ENCODE measurements around the gene TOMM40L.
A peak's percentile ranks its signal among the peaks of the same experiment; 100 is the strongest.

Gene TOMM40L

DNA sequence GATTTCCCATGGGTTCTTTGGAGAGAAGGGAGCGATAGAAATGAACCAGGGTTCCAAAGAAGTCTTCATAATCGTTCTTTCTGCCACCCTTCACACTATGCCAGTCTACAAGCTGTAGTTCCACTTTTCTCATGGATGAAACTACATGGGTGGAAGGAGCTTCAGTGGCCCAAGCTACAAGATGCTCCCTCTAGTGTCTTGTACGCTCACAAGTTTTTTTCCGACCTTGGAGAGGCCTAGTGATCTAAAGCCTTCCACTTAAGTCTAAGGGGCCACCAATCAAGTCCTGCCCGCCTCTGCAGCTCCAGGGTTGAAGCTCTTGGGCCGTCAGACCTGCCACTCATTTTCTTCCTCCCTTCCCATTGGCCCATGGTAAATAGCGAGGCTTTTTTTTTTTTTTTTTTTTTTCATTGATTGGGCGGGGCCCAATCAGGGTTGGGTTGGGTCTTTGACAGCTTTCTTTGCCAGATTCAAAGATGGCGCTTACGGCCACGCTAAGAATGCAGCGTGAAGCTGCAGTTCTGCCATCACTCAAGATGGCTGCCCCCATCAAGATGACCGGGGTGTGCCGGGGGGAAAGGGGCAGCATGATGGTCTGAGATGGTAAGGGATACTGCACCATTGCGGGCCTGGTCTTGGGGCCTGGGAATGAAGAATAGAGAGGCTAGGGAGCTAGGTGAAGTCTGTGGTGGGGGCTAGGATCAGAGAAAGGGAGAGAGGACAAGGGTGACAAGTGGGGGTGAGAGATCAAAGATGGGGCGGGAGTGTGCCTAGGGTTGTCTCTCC is at the start of gene TOMM40L:
Gene TOMM40L (plus strand): TSS at position 527 of the 786 bp plus-strand sequence. CDS start 430 bp downstream, outside the sequence.
- peak; percentile 67 to 86 (median 76) for DNase-seq (ENCODE audit: low read depth in 3 of 3)

DNA sequence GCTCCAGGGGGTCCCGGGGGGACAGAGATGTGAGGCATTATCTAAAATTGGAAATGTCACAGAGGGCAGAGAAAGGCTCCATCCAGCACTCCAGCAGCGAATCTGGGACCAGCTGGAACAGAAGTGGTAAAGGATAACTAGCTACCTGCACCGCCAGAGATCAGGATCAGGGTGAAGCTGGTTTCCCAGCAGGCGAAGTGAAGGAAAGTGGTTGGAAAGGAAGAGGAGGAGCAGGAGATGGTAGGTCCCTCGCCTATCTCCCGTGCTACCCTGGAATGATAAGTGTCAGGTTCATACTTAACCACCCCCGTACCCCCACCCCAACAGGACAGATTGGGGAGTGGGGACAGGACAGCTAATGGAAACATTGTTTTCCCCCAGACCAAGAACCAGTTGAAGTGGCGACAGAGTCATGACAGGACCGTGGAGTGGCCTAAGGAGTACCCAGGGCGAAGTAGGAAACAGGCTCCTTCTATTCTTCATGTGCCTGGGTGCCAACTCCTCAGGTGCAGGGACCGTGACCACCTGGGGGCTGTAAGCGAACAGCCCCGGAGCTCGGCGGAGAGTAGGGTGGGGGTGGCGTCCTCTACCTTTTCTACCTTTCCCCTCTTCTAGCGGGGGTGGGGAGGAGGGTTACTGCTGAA is 49.3 kb upstream of the TOMM40L start:
- DNase-seq (ENCODE audit: low read depth in 3 of 3), result no peak

DNA sequence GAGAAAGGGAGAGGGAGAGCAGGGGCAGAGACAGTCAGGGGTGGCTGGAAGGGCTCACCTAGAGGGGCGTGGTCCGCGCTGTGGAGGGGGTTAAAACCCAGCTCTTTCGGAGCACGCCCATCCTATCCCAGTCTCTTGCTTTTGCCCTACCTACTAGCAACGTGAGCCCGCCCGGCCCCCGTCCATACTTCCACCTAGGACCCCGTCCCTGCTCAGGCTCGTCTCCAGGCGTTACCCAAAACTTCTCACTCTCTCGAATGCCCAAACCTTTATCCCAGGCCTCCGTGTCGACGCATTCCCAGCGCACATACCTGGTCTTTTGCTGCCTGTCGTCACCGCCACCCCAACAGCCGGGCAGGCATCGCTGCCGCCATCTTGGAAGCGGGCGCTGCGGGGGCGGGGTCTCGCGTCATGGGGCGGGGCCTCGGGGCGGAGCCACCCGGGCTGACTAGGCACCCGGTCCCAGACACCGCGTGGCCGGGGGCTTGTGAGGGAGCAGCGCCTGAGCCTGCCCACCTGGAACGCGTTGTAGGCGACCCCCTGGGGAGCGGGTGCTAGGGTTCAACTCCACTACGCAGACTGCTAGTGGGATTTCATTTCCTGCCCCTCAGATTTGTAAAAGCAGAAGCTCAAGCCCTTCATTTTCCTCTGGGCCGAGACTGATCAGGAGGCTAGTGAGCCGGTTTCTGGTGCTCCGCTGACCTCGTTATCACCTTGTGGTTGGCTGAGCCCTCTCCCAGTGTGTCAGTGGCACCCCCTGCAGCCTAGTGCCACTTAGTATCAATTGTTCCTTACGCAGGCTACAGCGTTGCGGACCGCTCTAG is 48.5 kb upstream of the TOMM40L start, which contains the start of gene B4GALT3:
Gene B4GALT3 (minus strand): TSS at position 396 of the 824 bp plus-strand sequence. CDS start 1,447 bp downstream, outside the sequence.
- peak; percentile 92 to 99 (median 94) for DNase-seq (ENCODE audit: low read depth in 3 of 3)

DNA sequence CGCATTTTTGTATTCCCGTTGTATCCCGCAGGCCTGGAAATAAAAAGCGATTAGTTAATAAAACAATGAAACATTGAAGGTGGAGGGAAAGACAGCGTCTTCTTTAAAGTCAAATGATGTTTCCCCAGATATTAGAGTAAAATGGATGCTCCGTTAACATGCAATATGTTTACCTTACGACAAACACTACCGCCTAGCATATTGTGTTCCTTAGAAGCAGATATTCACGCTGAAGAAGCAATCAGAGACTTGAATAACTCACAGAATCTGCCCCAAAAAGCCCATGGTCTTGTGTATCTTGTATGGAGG is 48.0 kb upstream of the TOMM40L start:
- no peak for DNase-seq (ENCODE audit: low read depth in 3 of 3)

DNA sequence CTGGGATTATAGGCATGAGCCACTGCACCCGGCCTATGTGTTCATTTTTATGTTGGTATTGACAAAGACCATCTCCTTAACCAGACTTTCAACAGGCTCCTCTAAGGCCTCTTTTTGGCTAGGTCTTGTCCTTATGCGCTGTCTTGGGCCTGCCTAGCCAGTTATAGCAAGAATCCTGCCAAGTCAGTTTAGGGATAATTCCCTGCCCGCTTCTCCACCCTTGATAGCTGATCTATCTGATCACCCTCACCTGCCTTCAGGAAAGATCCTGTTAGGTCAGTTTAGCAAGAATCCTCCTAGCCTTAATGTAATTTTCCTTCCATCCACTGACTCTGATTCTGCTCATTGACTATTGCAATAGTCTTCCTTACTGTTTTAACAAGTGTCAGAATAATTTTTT is 46.2 kb upstream of the TOMM40L start:
- no peak for DNase-seq (ENCODE audit: low read depth in 3 of 3)

DNA sequence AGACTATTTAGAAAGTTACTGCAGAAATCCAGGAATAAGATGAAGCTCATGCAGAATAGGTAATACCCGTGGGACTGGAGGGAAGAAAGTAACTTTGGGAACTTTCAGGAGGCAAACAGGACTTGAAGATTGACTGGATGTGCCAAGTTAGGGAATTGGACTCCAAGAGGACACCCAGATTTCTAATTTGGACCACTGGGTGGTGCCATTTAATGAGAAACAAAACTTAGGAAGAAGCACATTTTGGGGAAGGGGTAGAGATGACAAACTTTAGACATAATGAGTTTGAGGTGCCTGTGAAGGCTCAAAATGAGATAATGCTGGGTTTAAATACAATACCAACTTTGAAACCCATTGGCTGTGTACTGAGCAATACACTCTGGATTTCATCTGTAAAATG is 45.2 kb upstream of the TOMM40L start:
- no peak for DNase-seq (ENCODE audit: low read depth in 3 of 3)

DNA sequence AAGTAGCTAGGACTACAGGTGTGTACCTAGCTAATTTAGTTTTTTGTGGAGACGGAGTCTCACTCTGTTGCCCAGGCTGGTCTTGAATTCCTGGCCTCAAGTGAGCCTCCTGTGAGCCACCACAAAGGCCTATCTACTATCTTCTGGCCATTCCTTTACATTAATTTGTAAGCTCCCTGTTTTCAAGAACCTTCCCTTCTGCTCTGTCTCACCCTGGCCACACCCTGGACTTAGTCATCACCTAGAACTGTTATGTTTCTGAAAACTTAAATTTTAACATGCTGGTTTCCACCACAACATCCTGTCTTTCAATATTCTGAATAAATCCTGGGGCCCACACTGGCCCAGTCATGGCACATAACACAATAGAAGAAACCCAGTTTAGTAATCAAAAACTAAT is 43.6 kb upstream of the TOMM40L start:
- DNase-seq (ENCODE audit: low read depth in 3 of 3), result peak in 2 of 3 experiments; percentile 18 to 42

DNA sequence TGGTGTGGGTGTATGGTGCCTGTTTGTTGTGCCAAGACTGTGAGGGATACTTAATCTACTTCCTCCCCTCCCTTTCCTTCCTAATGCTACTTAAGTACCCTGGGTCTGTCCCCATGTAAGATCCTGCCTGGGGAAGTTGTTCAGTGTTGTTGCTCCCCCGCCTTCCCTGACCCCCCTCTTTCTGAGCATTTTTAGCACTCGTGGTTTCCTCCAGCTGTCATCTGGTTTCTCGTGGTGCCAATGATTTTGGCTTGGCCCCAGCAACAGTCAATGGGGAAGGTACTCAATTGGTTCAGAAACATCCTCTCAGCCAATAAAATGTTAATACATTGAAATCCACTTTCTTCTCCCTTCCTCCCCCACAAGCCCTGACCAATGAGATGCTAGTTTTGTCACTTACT is 40.6 kb upstream of the TOMM40L start:
- peak in 1 of 3 experiments; percentile 62 for DNase-seq (ENCODE audit: low read depth in 3 of 3)

DNA sequence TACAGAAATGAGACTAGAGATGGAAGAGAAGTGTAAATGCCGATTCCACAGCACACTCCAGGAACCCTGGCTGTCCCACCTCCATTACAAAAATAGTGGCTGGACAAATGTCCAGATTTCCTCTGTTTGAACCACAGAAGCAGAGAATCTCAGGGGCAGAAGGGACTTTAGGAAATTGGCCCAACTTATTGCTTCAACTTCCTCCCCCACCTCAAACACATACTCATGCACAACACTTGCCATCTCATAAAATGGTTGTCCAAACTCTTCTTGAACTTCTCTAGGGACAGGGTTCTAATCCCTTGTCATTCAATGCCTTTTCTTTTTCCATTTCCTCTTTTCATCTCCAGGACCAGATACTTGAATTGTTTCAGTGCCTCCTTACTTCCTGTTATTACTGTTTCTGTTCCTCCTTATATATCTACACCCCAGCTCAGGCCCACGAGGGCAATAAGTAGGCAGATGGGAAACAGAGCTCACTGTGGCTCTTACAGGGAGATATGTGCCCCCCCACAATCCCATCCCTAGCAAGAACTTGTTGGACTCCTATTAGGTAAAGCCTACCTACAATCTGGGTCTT is 40.0 kb upstream of the TOMM40L start:
- no peak for DNase-seq (ENCODE audit: low read depth in 3 of 3)

DNA sequence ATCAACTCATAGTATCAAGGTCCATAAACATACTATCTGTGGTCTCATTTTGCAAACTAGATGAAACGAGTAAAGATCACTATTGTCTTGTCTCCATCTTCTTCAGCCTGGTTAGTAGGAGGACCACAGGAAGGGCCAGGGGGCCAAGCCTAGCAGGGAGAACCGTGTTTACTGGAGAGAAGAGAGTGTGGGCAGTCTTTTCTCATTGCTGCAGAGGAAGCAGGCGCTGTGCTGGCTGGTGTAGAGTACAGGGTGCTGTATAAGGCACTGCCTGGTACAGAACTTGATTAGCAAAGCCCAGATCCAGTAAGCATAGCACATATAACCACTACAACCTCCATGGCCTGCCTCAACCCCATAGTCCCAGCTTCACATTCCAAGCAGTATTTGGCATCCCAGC is 38.5 kb upstream of the TOMM40L start:
- DNase-seq (ENCODE audit: low read depth in 3 of 3), result no peak

DNA sequence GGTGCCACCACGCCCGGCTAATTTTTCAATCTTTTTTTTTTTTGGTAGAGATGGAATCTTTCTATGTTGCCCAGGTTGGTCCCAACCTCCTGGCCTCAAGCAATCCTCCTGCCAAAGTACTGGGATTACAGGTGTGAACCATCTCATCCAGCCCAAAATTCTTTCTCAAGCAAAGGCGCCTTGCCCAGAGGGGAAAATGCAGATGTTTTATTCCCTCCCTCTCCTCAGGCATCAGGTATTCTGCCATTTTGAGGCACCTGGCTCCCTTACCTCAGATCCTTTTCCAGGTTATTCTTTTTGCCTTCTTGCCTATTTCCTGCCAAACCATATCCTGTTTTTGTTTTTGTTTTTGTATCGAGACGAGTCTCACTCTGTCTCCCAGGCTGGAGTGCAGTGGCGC is 37.5 kb upstream of the TOMM40L start:
- no peak for DNase-seq (ENCODE audit: low read depth in 3 of 3)

DNA sequence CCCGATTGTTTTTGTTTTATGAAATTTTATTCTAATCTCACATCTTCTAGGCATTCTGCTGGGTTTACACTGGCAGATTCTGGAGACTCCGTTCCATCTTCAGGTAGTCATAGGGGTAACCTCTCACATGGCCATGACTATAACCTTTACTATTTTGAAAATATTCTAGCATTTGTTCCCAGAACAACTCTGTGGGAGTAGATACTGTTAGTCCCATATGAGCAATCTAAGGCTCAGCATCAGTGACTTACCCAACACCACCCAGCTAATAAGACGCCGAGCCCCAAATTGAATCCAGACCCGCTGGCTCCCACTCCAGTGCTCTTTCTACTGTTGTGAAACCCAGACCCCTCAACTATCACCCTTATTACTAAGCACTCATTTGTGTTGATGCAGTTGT is 36.8 kb upstream of the TOMM40L start:
- DNase-seq (ENCODE audit: low read depth in 3 of 3), result no peak

DNA sequence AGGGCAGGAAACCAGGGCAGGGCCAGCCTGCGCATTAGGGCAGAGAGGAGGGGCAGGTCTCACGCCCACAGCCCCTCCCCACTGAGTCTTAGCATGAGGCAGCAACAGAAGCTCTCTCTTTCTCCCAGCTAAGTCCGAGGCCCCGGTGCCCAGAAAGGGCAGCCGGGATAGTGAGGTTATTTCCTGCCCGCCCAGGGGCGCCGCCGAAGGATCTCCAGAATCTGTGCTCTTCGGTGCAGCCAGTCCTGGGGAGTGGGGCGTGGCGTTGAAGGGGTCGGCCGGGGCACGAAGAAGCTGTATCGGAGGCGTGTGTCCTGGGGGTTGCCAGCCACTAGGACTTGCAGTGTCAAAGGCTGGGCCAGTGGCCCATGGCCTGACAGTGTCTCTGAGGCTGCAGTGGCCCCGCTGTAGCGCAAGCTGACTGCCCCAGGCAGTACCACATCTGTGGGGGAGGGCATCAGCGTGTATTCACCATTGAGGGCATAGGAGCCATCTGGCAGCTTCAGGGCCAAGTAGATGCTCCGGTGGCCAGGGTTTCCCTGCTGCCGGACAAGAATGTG is 34.8 kb upstream of the TOMM40L start:
- no peak for DNase-seq (ENCODE audit: low read depth in 3 of 3)

DNA sequence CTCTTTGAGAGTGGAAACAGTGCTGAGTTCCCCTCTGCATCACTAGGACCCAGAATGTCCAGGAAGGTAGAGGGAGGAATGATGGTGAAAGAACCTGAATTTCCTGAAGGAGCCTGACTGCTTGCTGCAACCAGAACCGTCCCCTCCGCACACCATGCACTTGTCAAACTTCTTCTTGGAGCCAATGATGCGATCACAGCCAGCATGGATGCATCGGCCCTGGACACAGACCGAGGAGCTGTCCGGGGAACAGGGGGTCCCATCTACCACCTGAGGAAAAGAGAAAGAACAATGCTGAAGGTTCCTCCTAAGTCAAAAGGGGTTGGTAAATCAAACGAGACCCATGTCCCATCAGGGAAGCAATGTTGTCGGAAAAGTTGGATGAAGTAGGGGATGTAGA is 33.9 kb upstream of the TOMM40L start:
- DNase-seq (ENCODE audit: low read depth in 3 of 3), result no peak

DNA sequence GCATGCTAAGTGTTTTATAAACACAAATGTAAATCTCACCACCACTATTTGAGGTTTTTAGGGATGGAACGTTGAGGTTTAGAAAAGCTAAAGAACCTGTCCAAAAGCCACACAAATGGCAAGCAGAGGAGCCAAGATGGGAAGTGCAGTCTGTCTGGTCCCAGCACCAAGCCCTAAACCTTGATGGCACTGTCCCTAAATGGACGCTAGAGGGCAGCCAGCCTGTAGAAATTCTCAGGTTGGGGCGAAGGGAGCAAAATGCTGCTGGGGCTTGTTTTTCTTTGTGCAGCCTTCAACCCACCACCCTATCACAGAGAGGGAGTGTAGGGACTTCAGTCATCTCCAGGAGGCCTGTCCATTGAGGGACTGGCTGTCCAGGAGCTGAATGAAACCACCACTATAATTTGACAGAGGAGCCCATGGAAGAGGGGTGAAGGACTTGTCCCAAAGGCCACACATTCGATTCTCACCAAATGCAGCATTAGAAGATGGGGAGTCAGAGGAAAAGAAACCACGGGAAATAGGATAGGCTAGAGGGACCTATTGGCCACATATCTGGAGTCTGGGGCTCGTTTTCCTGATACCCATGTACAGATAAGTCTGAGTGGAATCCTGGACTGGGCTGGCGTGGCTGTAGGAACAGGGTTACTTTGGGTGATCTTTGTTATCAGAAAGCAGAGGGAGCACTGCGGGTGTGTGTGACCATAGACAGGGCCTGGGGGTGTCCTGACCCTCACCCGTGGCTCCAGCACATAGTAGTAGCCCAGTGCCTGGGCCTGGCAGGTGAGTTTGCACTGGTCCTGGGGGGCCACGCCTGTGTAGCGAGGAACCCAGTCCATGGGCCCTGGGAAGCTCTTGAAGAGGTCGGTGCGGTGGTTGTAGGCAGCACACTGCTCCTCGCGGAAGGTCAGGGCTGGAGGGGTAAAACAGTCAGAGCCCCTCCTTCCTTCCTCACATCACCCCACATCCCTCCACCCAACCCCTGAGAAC is 33.1 kb upstream of the TOMM40L start:
- peak; percentile 28 to 51 (median 39) for DNase-seq (ENCODE audit: low read depth in 3 of 3)

DNA sequence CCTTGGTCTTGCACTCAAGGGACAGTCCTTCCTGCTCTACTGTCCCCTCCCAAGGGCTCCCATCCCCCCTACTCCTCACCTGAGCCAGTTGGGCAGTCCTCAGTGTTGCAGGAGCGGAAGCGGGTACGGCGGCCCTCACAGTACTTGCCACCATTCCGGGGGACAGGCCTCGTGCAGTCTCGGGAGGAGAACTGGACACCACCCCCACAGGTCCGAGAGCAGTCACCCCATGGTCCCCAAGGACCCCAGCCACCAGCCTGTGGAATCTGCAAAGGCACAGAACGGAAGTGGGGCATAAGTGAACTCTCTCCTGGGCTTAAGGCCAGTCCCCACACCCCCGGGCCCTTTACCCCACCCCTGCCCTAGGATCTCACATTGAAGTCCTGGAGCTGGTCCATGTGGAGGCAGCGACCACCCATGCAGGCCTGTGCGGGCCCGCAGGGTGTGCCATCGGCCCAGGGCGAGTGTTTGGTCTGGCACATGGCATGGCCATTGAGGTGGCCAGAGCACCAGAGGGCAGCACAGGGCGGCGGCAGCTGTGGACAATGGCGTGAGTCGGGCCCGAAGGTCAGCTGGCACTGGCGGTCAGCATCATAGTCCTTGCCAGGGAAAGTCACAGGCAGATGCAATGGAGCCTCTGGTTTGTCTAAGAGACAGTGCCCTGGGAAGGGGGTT is 32.2 kb upstream of the TOMM40L start:
- no peak for DNase-seq (ENCODE audit: low read depth in 3 of 3)

DNA sequence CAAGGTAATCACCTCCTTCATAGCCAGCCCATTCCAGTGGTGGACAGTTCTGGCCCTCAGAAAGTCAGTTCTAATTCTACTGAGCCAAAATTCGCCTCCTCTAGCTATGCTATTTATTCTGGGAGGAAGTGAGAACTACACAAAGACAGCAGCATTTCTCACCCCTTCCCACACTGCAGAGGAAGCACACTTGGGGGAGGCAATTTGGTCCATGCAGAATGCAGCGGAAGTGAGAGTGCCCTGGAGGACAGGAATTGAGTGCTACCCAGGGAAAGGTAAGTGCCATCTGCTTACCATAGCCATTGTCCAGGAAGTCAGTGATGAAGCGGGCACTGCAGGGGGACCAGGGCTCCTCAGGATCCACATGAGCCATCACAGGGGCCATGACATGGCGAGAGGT is 30.7 kb upstream of the TOMM40L start:
- DNase-seq (ENCODE audit: low read depth in 3 of 3), result no peak

DNA sequence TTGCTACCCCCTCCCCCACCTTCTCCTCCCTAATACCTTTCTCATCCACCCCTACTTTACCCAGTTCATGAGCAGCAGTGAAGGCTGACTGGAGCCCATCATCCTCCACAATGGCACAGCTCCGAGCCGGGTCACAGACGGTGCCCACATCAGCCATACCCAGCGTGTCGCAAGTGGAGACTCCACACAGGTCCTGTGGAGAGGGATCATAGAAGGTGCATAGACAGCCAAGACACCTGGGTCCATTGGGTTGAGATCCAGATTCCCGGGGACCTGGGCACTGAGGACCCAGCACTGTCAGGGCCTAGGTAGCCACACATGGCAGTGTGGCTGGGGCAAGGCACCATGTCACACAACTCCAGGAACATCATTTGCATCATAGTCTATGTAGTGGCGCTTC is 29.7 kb upstream of the TOMM40L start:
- DNase-seq (ENCODE audit: low read depth in 3 of 3), result no peak

DNA sequence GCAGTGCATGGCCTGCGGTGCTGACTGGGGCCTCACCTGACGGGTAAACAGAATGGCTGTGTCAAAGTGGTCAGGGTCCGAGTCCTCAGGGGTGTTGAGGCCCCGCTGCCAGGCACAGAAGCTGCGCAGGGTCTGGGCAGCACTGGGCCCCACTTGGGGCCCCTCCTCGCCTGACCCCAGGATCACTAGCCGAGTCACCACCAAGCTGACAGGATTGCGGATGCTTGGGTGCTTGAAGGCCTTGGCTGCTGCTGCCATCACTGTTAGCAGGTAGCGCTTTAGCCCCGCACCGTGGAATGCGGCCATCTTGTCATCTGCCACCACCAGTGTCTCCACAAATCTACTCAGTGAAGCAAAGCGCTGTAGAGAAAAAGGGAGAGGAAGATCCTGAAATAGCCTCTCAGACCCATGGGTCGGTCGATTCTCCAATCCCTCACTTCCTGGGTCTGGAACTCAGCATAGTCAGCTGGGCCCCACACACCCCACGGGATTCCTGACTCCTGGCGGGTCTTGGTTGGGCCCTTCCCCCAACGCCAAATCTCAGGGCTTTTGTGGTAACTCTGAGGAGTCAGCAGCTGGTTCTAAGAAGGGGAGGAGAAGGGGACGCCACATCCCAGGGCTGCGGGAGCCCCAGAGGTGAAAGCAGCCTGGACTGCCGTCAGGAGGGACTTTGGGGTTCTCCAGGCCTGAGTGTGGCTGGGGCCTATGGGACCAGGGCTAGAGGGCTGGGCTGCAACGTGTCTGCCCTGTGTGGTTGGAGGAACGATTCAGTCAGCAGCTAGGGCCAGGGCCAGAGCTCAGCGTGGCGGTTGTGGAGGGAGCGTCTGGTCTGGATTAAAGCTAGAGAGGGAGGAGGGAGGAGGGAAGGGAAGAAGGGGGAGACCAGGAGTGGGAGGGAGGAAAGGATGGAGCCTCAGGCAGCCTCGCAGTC is 29.1 kb upstream of the TOMM40L start:
- DNase-seq (ENCODE audit: low read depth in 3 of 3), result no peak
